ENCODE data around the gene DDX10.

DDX10 gene

GRCh38 chr11:108662700-108663099, 2.2 kb upstream of the DDX10 start:
- DNase-seq: no peak

DNA sequence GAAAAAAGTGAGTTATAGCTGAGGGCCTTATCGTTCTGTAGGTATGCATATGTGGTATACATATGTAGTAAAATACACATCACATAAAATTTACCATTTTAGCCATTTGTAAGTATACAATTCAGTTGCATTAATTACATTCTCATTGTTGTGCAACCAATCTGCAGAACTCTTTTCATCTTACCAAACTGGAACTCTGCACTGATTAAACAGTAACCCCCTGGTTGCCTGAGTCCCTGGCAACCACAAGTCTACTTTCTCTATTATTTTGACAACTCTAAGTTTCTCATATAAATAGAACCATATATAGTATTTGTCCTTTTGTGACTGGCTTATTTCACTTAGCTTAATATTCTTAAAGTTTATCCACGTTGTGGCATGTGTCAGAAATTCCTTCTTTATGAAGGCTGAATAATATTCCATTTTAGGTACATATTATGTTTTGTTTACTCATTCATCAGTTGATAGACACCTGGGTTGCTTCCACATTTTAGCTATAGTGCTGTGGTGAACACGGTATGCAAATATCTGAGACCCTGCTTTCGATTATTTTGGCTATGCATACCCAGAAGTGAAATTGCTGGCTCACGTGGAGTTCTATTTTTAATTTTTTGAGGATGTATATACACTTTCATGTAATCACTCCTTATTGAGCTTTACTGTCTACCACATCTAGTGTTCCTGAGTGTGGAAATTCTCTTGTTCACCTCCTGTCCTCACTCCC, 1.6 kb upstream of the DDX10 start:
- no peak for DNase-seq

DNA sequence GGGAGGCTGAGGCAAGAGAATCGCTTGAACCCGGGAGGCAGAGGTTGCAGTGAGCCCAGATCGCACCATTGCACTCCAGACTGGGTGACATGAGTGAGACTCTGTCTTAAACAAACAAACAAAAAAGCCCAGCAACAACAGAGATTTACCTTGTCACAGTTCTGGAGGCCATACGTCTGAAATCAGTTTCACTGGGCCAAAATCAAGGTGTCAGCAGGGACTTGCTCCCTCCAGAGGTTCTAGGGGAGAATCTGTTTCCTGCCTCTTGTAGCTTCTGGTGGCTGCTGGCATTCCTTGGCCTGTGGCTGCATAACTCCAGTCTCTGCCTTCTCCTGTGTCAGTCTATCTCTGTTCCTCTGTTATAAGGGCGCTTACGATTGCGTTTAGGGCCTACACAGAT, 1.5 kb downstream of the DDX10 start:
- no peak for DNase-seq

DNA sequence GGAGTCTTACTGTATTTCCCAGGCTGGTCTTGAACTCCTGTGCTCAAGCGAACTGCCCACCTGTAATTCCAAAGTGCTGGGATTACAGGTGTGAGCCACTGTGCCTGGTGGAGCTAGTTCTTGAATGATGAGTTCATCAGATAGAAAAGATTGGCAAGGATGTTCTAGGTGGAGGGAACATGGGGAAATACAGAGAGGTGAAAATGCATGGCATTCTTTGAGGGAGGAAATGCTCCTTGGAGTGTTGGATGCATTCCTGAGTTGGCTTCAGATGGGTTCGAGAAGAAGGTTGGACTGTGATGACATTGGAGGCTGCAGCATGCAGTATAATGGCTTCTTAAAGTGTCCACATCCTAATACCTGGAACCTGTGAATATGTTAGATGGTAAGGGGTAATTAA, 4.4 kb downstream of the DDX10 start:
- no peak for DNase-seq

DNA sequence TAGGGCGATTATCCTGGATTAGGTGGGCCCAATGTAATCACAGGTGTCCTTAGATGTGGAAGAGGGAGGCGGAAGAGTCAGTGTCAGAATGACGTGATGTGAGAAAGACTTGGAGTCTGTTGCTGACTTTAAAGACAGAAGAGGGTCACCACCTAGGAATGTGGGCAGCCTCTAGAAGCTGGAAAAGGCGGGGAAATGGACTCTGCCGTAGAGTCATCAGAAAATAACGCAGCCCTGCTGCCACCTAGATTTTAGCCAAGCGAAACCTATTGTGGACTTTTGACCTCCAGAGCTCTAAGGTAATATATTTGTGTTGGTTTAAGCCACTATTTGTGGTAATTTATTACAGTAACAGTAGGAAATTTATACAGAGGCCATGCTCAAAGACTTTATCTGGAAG, 4.8 kb downstream of the DDX10 start:
- DNase-seq: no peak

- no peak for DNase-seq
Measured at GRCh38 chr11:108670451-108670850, 5.6 kb downstream of the DDX10 start.

- peak; percentile 49 for DNase-seq
Measured at GRCh38 chr11:108672113-108672512, 7.2 kb downstream of the DDX10 start.

- no peak for DNase-seq
Measured at GRCh38 chr11:108672786-108673185, 7.9 kb downstream of the DDX10 start.

DNA sequence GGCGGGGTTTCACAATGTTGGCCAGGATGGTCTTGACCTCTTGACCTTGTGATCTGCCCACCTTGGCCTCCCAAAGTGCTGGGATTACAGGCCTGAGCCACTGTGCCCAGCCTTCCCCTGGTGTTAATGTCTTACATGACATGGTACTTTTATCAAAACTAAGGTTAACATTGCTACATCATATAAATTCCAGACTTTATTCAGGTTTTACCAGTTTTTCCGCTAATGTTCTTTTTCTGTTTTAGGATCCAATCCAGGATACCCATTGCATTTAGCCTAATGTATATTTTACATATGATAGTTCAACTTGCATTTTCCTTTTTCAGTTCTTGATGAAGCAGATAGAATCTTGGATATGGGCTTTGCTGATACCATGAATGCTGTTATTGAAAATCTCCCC, 14.2 kb downstream of the DDX10 start:
- DNase-seq: no peak

GRCh38 chr11:108680271-108680670, 15.4 kb downstream of the DDX10 start:
- no peak for DNase-seq

- DNase-seq: no peak
Measured at GRCh38 chr11:108685419-108686130, 20.7 kb downstream of the DDX10 start.

DNA sequence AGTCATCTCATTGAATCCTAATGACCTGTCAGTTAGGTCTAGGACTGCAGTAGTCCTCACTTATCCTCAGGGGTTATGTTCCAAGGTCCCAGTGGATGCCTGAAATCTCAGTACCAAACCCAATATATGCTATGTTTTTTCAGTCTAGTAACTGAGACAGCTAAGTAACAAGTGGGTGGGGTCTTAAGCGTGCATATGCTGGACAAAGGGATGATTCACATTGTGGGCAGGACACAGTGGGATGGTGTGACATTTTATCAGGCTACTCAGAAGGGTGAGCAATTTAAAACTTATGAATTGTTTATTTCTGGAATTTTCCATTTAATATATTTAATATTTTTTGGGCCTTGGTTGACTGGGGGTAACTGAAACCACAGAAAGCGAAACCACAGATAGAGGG, 29.0 kb downstream of the DDX10 start:
- no peak for DNase-seq

GRCh38 chr11:108694846-108695245, 30.0 kb downstream of the DDX10 start:
- no peak for DNase-seq

DNA sequence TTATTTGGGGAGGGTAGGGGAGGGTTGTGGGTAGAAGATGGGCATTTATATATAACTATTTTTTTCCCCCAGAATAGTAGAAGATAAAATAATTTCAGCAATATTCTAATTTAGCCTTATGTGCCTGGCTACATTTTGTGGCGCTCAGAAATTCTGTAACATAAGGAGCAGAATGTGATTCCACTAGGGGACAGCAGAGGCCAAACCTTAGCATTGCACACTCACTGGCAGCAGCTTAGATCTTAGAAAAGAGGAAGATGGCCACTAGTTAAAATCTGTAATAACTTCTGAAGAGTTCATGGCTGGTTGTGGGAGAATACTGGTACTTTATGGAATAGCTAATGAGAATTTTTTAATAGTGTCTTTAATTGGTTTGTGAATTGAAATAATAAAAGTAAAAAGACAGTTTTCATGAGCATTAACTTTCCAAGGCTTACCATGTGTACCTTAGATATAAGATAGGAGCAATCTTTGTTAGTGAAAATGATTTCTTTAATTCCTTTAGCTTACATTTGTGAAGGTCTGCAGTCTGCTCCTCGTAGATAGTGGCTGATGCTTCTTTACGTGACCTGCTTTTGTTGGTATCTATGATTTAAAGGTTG, 33.1 kb downstream of the DDX10 start:
- no peak for DNase-seq

DNA sequence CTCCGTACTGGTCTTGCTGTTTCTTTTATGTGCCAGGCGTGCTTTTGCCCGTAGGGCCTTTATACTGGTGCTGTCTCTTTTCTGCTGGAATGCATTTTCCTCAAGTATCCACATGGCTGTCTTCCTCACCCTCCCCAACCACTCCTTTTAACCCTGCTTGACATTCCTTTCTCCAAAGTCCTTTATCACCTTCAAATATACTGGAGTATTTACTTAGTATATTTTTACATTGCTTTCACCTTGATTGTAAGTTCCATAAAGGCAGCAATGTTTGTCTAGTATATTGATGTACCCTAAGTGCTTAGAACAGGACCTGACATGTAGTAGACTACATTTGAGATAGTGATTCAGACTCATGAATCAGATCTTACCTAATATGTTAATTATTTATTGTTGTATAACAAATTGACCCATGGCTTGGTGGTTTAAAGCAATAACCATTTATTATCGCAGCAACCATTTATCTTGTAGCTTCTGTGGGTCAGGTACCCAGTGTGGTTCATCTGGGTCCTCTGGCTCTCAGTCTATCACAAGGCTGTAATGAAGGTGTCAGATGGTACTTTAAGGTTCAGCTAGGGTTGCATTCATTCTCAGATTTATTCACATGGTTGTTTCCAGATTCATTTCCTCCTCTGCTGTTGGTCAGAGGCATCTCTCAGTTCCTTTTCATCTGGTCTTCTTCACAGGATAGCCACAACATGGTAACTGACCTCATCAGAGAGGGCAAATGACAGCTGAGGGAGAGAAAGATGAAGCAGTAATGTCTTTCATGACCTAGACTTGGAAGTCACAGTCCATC, 34.2 kb downstream of the DDX10 start:
- no peak for DNase-seq

DNA sequence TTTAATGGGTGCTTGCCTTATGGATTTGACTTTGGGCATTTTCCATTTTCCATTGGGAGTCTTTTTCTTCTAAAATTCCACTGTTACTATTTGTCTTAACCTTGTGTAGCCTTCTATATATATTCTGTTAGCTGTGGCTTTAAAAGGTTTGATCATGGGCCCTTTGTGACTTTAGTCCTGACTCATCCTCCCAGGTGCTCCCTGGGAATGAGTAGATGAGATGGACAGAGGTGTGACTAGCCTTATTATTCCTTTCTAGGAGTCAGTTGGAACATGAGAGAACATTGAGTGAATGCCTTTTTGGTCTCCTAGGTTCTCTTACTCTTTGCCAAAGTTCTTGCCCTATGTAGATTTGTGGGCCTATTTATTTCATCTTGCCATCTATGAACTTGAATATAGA, 39.0 kb downstream of the DDX10 start:
- DNase-seq: no peak

- no peak for DNase-seq
Measured at GRCh38 chr11:108705061-108705460, 40.2 kb downstream of the DDX10 start.

DNA sequence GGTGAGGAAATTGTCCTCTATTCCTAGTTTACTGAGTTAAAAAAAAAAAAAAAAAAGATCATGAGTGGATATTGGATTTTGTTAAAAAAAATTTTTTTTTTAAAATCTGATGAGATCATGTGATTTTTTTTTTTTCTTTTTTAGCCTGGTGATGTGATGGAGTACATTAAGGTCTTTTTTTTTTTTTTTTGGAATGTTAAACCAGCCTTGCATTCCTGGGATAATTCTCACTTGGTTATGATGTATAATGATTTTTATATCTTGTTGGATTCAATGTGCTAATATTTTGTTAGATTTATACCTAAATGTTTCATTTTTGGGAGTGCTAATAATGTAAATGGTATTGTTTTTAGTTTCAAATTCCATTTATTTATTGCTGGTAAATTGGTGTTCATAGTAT, 43.3 kb downstream of the DDX10 start:
- no peak for DNase-seq

DNA sequence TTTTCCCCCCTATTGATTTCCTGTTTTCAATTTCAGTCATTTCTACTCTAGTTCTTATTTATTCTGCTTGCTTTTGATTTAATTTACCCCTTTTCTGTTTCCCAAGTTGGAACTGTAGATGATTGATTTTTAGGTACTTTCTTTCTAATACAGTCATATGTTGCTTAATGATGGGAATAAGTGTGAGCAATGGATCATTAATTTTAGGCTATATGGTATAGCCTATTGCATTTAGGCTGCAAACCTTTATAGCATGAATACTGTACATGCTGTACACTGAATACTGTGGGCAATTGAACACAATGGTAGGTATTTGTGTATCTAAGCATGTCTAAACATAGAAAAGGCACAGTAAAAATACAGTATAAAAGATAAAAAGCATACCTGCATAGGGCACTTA, 44.9 kb downstream of the DDX10 start:
- DNase-seq: no peak

DNA sequence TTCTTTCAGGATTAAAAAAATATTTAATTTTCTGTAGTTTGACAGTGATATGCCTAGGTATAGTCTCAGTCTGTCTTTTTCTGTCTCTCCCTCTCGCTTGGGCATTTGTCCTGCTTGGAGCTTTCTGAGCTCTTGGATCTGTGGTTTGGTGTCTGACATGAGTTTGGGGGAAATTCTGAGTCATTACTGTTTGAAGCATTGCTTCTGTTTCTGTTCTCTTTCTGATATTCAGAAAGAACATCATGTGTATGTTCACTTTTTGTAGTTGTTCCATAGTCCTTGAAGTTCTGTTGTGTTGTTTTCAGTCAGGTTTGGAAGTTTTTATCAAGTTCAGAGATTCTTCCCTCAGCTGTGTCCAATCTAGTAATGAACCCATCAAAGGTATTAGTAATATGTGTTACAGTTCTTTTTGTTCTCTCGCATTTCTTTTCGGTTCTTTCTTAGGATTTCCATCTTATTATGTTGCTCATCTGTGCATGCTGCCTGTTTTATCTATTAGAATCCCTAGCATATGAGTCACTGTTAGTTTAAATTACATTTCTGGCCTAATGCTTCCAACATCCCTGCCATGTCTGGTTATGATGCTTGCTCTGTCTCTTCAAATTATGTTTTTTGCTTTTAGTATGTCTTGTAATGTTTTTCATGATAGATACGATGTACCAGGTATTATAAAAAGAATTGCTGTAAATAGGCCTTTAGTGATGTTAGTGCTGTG, 48.4 kb downstream of the DDX10 start:
- DNase-seq: no peak

- no peak for DNase-seq
Measured at GRCh38 chr11:108715239-108715638, 50.4 kb downstream of the DDX10 start.

DNA sequence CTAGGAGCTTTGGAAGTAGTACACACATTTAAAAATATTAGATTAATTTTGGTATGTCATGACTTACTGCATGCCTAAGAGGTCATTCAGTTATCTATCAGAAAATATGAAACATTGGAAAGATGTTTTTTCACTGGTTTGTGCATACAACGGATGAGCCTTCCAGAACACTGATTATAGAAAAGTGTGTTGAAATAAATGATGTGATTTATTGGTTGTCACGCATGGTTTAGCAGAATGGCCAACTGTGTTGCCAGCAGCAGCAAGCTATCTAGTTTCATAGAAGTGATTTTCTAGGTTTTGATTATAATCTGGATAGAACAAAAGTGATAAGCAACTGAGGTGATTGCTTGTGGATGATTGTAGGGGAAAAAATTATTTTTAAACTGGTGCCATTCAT, 53.6 kb downstream of the DDX10 start:
- no peak for DNase-seq

Data from NCI-H1048 (cell line).